Astrocyte of the spinal cord (primary cell): ENCODE measurements around the gene BICD1.

Source experiments
- DNase-seq: peaks from one replicate; pipeline ENCODE4 v3.0.0; 2011; ENCODE audit warnings: low read depth, low spot score
- H3K4me3 ChIP-seq: 2 replicates; pipeline ENCODE4 v1.5.1; 2011; ENCODE audit warnings: low read depth, mild to moderate bottlenecking, low read length, moderate library complexity
- in situ Hi-C: cut with HindIII; loops from 2 replicates; pipeline ENCODE4 v1.10.0; 2017; ENCODE audit warnings: low sequenced_read_pairs
- TF ChIP-seq, protein P1 (sequence below): IDR thresholded peaks from 2 replicates; pipeline ENCODE4 v1.5.1; 2012; ENCODE audit warnings: low read depth, mild to moderate bottlenecking, low read length, inconsistent platforms

BICD1 gene

DNA sequence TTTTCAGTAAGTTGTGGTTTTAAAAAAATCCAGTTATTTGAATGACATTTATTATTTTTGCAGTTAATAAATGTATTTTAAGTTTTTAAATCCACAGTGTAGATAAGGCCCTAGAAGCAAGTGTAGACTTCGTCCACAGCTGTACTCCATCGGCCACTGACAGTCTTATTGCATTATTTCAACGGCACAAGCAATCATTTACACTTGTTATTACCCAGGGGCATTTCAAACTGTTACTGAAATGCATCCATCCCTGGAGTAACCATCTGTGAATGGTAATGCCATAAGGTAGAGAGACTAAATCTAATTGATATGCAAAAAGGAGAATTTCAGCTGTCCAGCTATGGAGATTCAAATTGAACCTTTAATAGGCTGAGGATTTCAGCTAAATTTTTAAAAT, 48.4 kb downstream of the BICD1 start:
- TF ChIP-seq, protein P1, sequence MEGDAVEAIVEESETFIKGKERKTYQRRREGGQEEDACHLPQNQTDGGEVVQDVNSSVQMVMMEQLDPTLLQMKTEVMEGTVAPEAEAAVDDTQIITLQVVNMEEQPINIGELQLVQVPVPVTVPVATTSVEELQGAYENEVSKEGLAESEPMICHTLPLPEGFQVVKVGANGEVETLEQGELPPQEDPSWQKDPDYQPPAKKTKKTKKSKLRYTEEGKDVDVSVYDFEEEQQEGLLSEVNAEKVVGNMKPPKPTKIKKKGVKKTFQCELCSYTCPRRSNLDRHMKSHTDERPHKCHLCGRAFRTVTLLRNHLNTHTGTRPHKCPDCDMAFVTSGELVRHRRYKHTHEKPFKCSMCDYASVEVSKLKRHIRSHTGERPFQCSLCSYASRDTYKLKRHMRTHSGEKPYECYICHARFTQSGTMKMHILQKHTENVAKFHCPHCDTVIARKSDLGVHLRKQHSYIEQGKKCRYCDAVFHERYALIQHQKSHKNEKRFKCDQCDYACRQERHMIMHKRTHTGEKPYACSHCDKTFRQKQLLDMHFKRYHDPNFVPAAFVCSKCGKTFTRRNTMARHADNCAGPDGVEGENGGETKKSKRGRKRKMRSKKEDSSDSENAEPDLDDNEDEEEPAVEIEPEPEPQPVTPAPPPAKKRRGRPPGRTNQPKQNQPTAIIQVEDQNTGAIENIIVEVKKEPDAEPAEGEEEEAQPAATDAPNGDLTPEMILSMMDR = no peak
- no peak overlapping the region for H3K4me3 ChIP-seq
- no peak for DNase-seq
- in situ Hi-C loops = no loop called here

DNA sequence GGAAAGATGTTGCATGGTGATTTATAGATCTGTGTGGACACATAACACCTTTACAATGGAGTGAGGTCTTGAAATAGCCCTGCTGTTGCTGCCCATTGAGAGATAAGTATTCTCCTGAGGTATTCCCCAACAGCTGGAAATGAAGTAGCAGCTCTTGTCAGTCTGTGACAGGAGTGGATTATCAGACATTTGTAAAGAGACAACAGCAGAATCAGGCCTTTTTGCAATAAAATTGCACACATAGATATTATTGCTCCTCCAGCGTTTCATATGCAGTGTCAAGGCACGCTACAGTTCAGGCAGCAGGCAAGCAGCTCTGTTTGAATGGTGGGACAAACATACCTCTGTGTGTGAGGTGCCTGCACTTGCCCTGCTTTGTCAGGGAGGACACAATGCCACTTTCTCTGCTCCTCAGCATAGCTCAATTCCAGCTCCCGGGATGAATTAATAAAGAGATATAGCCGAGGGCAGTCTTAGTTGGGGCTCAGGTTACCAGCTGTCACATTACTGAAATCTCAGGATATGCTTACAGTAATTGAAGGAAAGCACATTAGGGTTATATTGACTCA, 49.4 kb downstream of the BICD1 start:
- no peak overlapping the region for H3K4me3 ChIP-seq
- TF ChIP-seq, protein P1 = no peak
- no peak for DNase-seq
- in situ Hi-C loops = no loop called here

DNA sequence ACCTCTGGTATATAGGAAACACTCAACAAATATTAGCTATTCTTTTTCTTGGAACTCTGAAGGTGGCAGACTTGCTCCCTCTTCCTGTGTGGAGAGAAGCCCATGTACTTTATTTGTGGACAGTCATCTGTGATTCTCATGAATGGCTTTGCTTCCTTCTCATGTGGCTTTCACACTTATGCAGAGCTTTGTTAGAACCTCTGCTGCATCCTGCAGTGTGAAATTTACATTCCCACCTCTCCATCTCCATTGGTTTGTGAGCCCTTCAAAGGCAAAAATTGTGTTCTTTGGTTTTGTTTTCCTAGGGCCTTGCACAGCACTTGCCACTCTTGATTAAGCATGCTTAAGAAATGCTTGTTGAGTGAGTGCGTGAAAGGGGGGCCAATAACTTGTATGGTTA, 51.9 kb downstream of the BICD1 start:
- in situ Hi-C loops = no loop called here
- H3K4me3 ChIP-seq = no peak overlapping the region
- DNase-seq = no peak
- TF ChIP-seq, protein P1 = no peak

DNA sequence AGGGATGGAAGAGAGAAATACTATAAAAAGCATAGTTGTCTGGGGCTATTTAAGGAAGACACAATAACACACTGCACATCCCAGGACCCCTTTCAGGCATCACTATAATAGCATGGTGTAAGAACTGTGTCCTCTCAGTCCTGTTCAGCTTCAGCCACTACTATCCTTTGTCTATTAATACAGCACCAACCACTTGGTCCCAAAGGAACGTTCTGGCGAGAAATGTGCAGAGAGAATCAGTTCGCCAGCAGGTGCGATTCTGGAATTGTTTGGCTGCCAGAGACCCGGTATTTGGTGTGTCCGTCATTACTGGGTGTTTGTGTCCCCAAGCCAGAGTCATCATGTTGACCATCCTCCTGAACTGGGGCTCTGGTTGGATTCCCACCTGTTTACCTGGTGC, 52.7 kb downstream of the BICD1 start:
- in situ Hi-C loops = no loop called here
- no peak overlapping the region for H3K4me3 ChIP-seq
- DNase-seq = no peak
- TF ChIP-seq, protein P1 = no peak

DNA sequence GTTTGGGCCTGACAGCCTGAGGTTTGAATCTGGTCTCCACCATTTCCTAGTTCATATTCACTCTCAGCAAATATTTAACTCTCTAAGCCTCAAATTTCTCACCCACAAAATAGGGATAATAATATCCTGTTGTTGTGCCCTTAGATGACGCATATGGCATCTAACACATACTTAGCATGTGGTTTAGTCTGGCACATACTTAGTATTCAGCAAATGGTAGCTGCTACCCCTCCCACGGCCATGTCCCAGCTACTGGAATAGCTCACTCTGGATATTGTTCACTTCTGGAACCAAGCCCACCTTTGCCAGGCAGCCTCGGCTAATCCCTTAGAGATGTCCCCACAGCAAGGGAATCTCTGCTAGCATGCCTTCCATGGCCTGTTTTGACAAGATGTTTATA, 53.3 kb downstream of the BICD1 start:
- peak; percentile 34 for DNase-seq
- in situ Hi-C loops = no loop called here
- TF ChIP-seq, protein P1 = no peak
- no peak overlapping the region for H3K4me3 ChIP-seq

DNA sequence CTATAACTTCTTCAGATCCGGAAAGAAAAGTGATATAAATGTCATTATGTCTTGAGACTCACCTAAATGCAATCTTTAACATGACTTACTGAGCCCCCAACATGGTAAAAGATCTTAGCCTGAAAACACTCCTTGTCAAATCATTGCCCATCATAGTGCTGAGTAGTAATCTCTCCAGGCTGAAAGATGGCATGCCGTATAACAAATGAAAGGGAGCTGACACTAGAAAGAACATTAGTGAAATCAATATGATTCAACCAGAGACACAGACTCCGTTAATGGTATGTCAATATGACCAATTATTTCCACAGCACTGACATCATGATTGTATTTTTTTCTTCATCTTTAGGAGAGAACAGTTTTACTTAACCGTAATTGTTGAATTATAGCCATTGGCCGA, 54.4 kb downstream of the BICD1 start:
- DNase-seq = no peak
- TF ChIP-seq, protein P1 = no peak
- in situ Hi-C loops = no loop called here
- H3K4me3 ChIP-seq = no peak overlapping the region

DNA sequence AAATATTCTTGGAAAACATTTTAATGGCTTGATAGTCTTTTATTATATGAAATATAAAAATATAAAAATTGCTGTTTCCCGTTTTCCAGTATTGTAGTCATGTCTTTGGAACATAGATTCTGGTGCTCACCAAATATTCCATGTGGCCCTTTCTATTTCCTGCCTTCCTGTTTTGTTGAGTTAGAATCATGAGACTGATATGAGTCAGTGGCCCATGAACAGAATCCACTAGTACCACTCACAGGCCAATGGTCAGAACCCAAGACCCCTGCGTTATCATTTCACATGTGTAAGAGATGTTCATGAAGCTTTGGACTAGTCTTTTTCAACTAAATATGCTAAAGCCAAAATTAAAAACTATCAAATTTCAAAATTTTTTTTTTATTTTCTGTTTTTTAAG, 56.9 kb downstream of the BICD1 start:
- in situ Hi-C loops = no loop called here
- H3K4me3 ChIP-seq = no peak overlapping the region
- TF ChIP-seq, protein P1 = no peak
- DNase-seq = no peak
